Loucy (cell line): ENCODE data around the gene RIPOR2.

Experiments used
- H2AFZ ChIP-seq: fragments of 200-600 bp; sonication (generic); 2 replicates; pipeline ENCODE4 v1.6.0; 2016; ENCODE audit warnings: antibody characterized with exemption, mild to moderate bottlenecking, low read length, moderate library complexity
- H3F3A ChIP-seq: fragments of 200-600 bp; 2 replicates; pipeline ENCODE4 v1.6.0; 2016; ENCODE audit warnings: antibody characterized with exemption, low read depth, mild to moderate bottlenecking
- H3K27me3 ChIP-seq: fragments of 200-600 bp; sonication (generic); 2 replicates; pipeline ENCODE4 v1.6.1; 2014; ENCODE audit warnings: low read length, mild to moderate bottlenecking; ENCODE audit not compliant: insufficient read depth, poor library complexity, severe bottlenecking
- H3K36me3 ChIP-seq: fragments of 200-600 bp; sonication (generic); 2 replicates; pipeline ENCODE4 v1.6.1; 2016; ENCODE audit warnings: low read length; ENCODE audit not compliant: insufficient read depth
- H3K4me1 ChIP-seq: fragments of 200-600 bp; sonication (generic); 2 replicates; pipeline ENCODE4 v1.5.1; 2014; ENCODE audit warnings: low read length, mild to moderate bottlenecking; ENCODE audit not compliant: insufficient read depth, poor library complexity, severe bottlenecking
- H3K4me2 ChIP-seq: fragments of 200-600 bp; sonication (generic); 2 replicates; pipeline ENCODE4 v1.6.0; 2014; ENCODE audit warnings: antibody characterized with exemption, low read length, low read depth, mild to moderate bottlenecking; ENCODE audit not compliant: poor library complexity, severe bottlenecking
- H3K4me3 ChIP-seq: fragments of 200-600 bp; sonication (generic); 2 replicates; pipeline ENCODE4 v1.5.1; 2014; ENCODE audit warnings: low read length, mild to moderate bottlenecking, mixed read lengths; ENCODE audit not compliant: poor library complexity, severe bottlenecking
- H3K79me2 ChIP-seq: fragments of 200-600 bp; sonication (generic); 2 replicates; pipeline ENCODE4 v1.6.1; 2014; ENCODE audit warnings: low read length; ENCODE audit not compliant: insufficient read depth
- H3K9ac ChIP-seq: fragments of 200-600 bp; sonication (generic); 2 replicates; pipeline ENCODE4 v1.6.0; 2014; ENCODE audit warnings: mild to moderate bottlenecking, low read depth, low read length, moderate library complexity; ENCODE audit not compliant: poor library complexity, severe bottlenecking
- H3K9me2 ChIP-seq: fragments of 200-600 bp; sonication (generic); replicated peaks from 2 replicates; pipeline ENCODE4 v1.6.1; 2016; ENCODE audit warnings: low read depth, low read length, mixed read lengths
- H3K9me3 ChIP-seq: fragments of 200-600 bp; sonication (generic); 2 replicates; pipeline ENCODE4 v1.6.1; 2014; ENCODE audit warnings: mild to moderate bottlenecking, antibody characterized with exemption, low read length, low read depth; ENCODE audit not compliant: insufficient read depth
- H4K20me1 ChIP-seq: fragments of 200-600 bp; sonication (generic); 2 replicates; pipeline ENCODE4 v1.6.0; 2014; ENCODE audit warnings: antibody characterized with exemption, low read length, mild to moderate bottlenecking; ENCODE audit not compliant: insufficient read depth, poor library complexity, severe bottlenecking
- CTCF ChIP-seq: fragments of 200-600 bp; sonication (generic); conservative IDR thresholded peaks from 2 replicates; pipeline ENCODE4 v1.5.1; 2014; ENCODE audit warnings: mild to moderate bottlenecking, antibody characterized with exemption, low read length
- EZH2phosphoT487 ChIP-seq: fragments of 200-600 bp; IDR thresholded peaks from 2 replicates; pipeline ENCODE4 v1.6.1; 2018; ENCODE audit warnings: antibody characterized with exemption, mild to moderate bottlenecking, moderate library complexity, borderline replicate concordance

RIPOR2 gene

GRCh38 chr6:24836109-24836508 is 99.7 kb downstream of the RIPOR2 start:
- Histone ChIP-seq H3K4me3 (no peak overlapping the region), H3K9me2 (no peaks in the 10 kb centered on the region), H3K9me3 (no peaks in the 10 kb centered on the region), H2AFZ (no peak overlapping the region), H3K79me2 (no peaks in the 10 kb centered on the region), H3K27me3 (no peaks in the 10 kb centered on the region), H3K4me2 (no peak overlapping the region), H4K20me1 (no peaks in the 10 kb centered on the region), H3K36me3 (peaks cover 29% of the 10 kb centered on the region; the same call in 1 of the 2 replicates), H3K4me1 (no peaks in the 10 kb centered on the region), H3F3A (no peaks in the 10 kb centered on the region), H3K9ac (no peak overlapping the region)
- no peak for TF ChIP-seq EZH2phosphoT487
- TF ChIP-seq CTCF: no peak

GRCh38 chr6:24833711-24834386 is 101.9 kb downstream of the RIPOR2 start:
- TF ChIP-seq EZH2phosphoT487: no peak
- Histone ChIP-seq H3K79me2 (no peaks in the 10 kb centered on the region), H2AFZ (no peak overlapping the region), H4K20me1 (no peaks in the 10 kb centered on the region), H3K36me3 (peaks cover 19% of the 10 kb centered on the region; the same call in 1 of the 2 replicates), H3F3A (no peaks in the 10 kb centered on the region), H3K9ac (no peak overlapping the region), H3K9me2 (no peaks in the 10 kb centered on the region), H3K27me3 (no peaks in the 10 kb centered on the region), H3K4me1 (no peaks in the 10 kb centered on the region), H3K9me3 (no peaks in the 10 kb centered on the region), H3K4me2 (no peak overlapping the region), H3K4me3 (no peak overlapping the region)

DNA sequence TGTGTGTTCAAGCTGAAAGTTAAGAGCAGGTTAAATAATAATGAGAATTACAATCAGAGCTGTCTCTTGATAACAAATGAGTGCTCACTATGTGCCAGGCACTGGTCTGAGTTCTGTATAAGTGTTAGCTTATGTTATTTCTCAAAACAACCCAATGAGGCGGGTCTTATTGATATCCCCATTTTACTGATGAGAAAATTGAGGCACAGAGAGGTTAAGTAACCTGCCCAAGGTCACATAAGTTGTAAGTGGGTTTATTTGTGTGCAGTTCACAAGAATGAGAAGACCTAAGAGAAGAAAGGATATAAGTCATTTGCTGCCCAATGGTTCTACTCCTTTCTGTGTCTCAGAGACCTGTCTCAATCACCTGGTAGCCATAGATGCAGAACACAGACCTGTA is 103.0 kb downstream of the RIPOR2 start:
- Histone ChIP-seq H2AFZ (no peak overlapping the region), H3K79me2 (no peaks in the 10 kb centered on the region), H4K20me1 (no peaks in the 10 kb centered on the region), H3K4me1 (no peaks in the 10 kb centered on the region), H3F3A (no peaks in the 10 kb centered on the region), H3K9me2 (no peaks in the 10 kb centered on the region), H3K27me3 (no peaks in the 10 kb centered on the region), H3K9ac (no peak overlapping the region), H3K4me3 (no peak overlapping the region), H3K9me3 (no peaks in the 10 kb centered on the region), H3K4me2 (no peak overlapping the region), H3K36me3 (peaks cover 21% of the 10 kb centered on the region; the same call in 1 of the 2 replicates)
- TF ChIP-seq EZH2phosphoT487 (no peak), CTCF (no peak)
